Measurements from ENCODE around the gene KATNAL2. TPM values are rescaled to one million over a fixed set of nuclear protein-coding genes. Genes with fewer than 3 reads are reported as not detected.

KATNAL2 gene
- total RNA-seq, 1 donor from 2014 or later: 2.6 TPM

GRCh38 chr18:46916551-46917107 is 773 bp upstream of the KATNAL2 start:
- POLR2A ChIA-PET: interaction anchor here (1.0 to 1.4 kb wide), 4 partner anchors 57 to 743 kb away, joined by 3 to 5 read pairs (median 4); partner anchors contain the start of gene HDHD2
- ATAC-seq (ENCODE audit: low read depth) (peak; percentile 14), DNase-seq (no peak)
- Mint-ChIP-seq H3K9me3 (no peaks in the 10 kb centered on the region), H3K4me3 (peak overlapping the region; percentile 87), H3K36me3 (ENCODE audit: low read depth) (no peaks in the 10 kb centered on the region), H3K27me3 (no peaks in the 10 kb centered on the region), H3K27ac (peak overlapping the region; percentile 76), H3K4me1 (peaks cover 30% of the 10 kb centered on the region)
- intact Hi-C loops (cut with micrococcal nuclease): loop anchor here (1.0 to 10.0 kb wide), 8 partner anchors 30 to 1015 kb away; partner anchors contain the start of genes EPG5 and HAUS1
- no peak for TF ChIP-seq CTCF (IDR thresholded peaks at IDR 0.05)
- CTCF ChIA-PET: no interaction called here

GRCh38 chr18:46917803-46918600 is 600 bp downstream of the KATNAL2 start:
- intact Hi-C loops (cut with micrococcal nuclease): loop anchor here (1.0 to 10.0 kb wide), 8 partner anchors 28 to 1013 kb away; partner anchors contain the start of genes EPG5 and HAUS1
- no peak for TF ChIP-seq CTCF (IDR thresholded peaks at IDR 0.05)
- ChIA-PET CTCF (no interaction called here), POLR2A (interaction anchor here (0.5 to 1.4 kb wide), 8 partner anchors 9 to 745 kb away, joined by 3 to 5 read pairs (median 4); partner anchors contain the start of gene HDHD2)
- Mint-ChIP-seq H3K4me1 (peaks cover 30% of the 10 kb centered on the region), H3K9me3 (no peaks in the 10 kb centered on the region), H3K36me3 (ENCODE audit: low read depth) (no peaks in the 10 kb centered on the region), H3K27me3 (no peaks in the 10 kb centered on the region), H3K27ac (peak overlapping the region; percentile 78), H3K4me3 (peak overlapping the region; percentile 84)
- peak; percentile 1 for ATAC-seq (ENCODE audit: low read depth)
- DNase-seq: no peak

GRCh38 chr18:46920067-46920466 is 2.7 kb downstream of the KATNAL2 start:
- Mint-ChIP-seq H3K4me3 (no peak overlapping the region), H3K27me3 (no peaks in the 10 kb centered on the region), H3K4me1 (peaks cover 25% of the 10 kb centered on the region), H3K27ac (no peak overlapping the region), H3K9me3 (peaks cover 3% of the 10 kb centered on the region), H3K36me3 (ENCODE audit: low read depth) (no peaks in the 10 kb centered on the region)
- no peak for TF ChIP-seq CTCF (IDR thresholded peaks at IDR 0.05)
- intact Hi-C loops (cut with micrococcal nuclease): no loop called here
- ChIA-PET CTCF (no interaction called here), POLR2A (no interaction called here)
- ATAC-seq (ENCODE audit: low read depth) (no peak), DNase-seq (no peak)

- Mint-ChIP-seq H3K9me3 (peaks cover 3% of the 10 kb centered on the region), H3K4me1 (peaks cover 20% of the 10 kb centered on the region), H3K4me3 (no peak overlapping the region), H3K27me3 (no peaks in the 10 kb centered on the region), H3K36me3 (ENCODE audit: low read depth) (no peaks in the 10 kb centered on the region), H3K27ac (no peak overlapping the region)
- TF ChIP-seq CTCF (IDR thresholded peaks at IDR 0.05): no peak
- DNase-seq: no peak
- ChIA-PET CTCF (no interaction called here), POLR2A (no interaction called here)
- ATAC-seq (ENCODE audit: low read depth): no peak
- intact Hi-C loops (cut with micrococcal nuclease): no loop called here
Observed at GRCh38 chr18:46920653-46921052, 3.3 kb downstream of the KATNAL2 start.

- intact Hi-C loops (cut with micrococcal nuclease): no loop called here
- no peak for TF ChIP-seq CTCF (IDR thresholded peaks at IDR 0.05)
- Mint-ChIP-seq H3K4me1 (no peaks in the 10 kb centered on the region), H3K27me3 (peaks cover 6% of the 10 kb centered on the region), H3K27ac (no peak overlapping the region), H3K4me3 (no peak overlapping the region), H3K36me3 (ENCODE audit: low read depth) (no peaks in the 10 kb centered on the region), H3K9me3 (no peaks in the 10 kb centered on the region)
- ChIA-PET CTCF (no interaction called here), POLR2A (no interaction called here)
- DNase-seq: no peak
- ATAC-seq (ENCODE audit: low read depth): no peak
Observed at GRCh38 chr18:46939337-46939963, 22.0 kb downstream of the KATNAL2 start.
